GM21737 (cell line): ENCODE data around the gene SKP1.
"Not testable (repeated sequence)": the region's sequence is repeated elsewhere in the genome, so short reads cannot be mapped to it uniquely, and the experiment has no call there.

ENCODE experiments used
- ATAC-seq: cut with Tn5 transposase; IDR thresholded peaks from one replicate; pipeline ENCODE4 v1.9.1; 2021; ENCODE audit warnings: mild to moderate bottlenecking, moderate library complexity; ENCODE audit not compliant: unreplicated experiment

Gene SKP1

GRCh38 chr5:134176511-134177368, at the start of gene SKP1:
Gene SKP1 (minus strand): TSS chr5:134176950. CDS start chr5:134174022, 2,928 bp downstream.
- ATAC-seq: peak; percentile 77

DNA sequence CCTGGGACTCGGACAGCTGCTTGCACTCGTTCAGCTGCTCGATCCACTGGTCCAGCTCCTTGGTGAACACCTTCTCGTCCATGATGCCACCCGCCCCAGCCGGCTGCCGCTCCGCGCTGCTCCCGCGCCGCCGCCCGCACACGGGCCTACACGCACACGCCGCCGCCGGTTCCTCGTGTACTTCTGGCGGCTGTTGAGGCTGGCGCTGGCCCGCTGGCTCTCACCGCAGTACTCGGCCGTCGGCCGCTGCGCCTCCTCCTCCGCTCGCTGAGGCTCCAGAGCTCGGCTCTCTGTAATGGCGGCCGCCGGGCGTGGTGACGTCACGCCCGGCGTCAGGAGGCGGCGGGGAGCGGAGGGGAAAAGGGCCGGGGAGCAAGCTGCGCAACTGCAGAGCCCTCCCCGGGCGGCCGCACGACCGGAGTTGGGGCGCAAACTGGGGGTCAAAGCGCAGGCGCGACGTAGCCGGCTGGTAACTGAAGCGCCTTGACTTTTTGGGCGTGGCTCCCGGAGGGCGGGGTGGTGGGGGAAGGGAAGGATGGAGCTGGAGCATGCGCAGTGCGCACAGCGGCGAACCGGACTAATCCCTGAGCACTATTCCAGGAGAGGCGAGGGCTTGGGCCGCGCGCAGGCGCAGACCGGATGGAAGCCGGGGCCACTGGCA, 49.2 kb upstream of the SKP1 start, which contains the start of gene PPP2CA:
TSS of gene PPP2CA (minus strand) at position 294 of the 661 bp plus-strand sequence. CDS start at position 82, 212 bp downstream.
- peak; percentile 80 for ATAC-seq

GRCh38 chr5:134224888-134225779, 48.4 kb upstream of the SKP1 start:
- ATAC-seq: peak; percentile 37

GRCh38 chr5:134223406-134224248, 46.9 kb upstream of the SKP1 start:
- ATAC-seq: no peak

DNA sequence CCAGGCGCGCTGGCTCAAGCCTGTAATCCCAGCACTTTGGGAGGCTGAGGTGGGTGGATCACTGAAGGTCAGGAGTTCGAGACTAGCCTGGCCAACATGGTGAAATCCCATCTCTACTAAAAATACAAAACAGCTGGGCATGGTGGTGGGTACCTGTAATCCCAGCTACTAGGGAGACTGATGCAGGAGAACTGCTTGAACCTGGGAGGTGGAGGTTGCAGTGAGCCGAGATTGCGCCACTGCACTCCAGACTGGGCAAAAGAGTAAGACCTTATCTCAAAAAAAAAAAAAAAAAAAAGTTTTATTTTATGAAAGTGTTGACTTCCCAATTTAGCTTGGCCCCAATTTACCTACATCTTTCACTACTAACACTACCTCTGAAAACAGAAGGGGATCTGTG, 44.9 kb upstream of the SKP1 start:
- not testable (repeated sequence) for ATAC-seq

DNA sequence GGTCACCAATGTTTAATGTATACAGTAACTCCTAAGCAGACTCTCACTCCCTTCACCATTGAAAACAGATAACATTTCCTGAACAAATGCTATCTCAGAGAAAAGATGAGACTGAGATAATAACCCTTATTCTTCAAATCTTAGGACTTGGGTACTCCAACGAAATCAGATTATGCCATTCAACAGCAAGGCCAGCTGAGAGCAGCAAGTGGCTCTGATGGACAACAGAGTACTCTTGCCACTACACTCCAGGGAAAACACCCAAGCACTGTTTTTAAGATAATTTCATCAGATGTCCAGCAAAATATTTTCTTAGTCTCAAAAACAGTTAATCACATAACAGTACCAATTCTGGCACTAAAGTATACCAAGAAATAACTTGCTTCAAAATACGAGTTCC, 39.0 kb upstream of the SKP1 start:
- no peak for ATAC-seq

DNA sequence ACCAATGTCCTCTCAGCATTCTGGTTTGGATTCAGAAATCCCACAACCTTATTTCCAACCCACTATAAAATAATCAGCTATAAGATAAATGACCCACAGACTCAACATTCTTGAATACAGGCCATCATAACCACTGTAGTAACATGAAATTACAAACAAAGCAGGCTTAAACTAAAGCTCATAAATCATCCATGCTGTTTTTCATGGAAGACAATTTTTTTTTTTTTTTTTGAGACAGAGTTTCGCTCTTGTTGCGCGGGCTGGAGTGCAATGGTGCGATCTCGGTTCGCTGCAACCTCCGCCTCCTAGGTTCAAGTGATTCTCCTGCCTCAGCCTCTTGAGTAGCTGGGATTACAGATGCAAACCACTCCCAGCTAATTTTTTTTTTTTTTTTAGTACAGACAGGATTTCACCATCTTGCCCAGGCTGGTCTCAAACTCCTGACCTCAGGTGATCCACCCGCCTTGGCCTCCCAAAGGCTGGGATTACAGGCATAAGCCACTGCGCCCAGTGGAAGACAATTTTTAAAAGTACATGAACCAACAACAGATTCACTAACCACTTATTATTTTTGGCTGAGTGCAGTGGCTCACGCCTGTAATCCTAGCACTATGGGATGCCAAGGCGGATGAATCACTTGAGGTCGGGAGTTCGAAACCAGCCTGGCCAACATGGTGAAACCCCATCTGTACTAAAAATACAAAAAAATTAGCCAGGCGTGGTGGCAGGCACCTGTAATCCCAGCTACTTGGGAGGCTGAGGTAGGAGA, 34.7 kb upstream of the SKP1 start:
- ATAC-seq: not testable (repeated sequence)

- ATAC-seq: no peak
Observed at GRCh38 chr5:134209477-134210245, 32.9 kb upstream of the SKP1 start.

GRCh38 chr5:134207696-134208095, 30.9 kb upstream of the SKP1 start:
- ATAC-seq: no peak

DNA sequence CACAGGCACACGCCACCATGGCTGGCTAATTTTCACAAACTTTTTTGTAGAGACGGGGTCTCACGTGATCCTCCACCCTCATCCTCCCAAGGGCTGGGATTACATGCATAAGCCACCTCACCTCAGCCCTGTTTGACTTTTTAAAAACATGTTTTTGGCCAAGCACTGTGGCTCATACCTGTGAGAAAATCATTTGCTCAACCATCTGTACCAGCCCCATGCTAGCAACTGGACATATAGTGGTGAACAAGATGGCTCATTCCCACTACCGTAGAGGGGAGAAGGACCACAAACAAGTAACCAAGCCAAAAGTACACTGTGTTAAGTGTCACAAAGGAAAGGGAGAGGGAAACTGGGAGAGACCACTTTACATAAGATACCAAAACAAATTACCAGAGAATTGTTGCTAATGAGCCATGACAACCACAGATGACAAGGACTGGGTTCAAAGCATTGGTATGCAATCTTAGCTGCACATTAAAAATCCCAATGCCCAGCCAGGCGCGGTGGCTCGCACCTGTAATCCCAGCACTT, 29.9 kb upstream of the SKP1 start:
- no peak for ATAC-seq

- ATAC-seq: no peak
Observed at GRCh38 chr5:134204575-134204974, 27.8 kb upstream of the SKP1 start.

DNA sequence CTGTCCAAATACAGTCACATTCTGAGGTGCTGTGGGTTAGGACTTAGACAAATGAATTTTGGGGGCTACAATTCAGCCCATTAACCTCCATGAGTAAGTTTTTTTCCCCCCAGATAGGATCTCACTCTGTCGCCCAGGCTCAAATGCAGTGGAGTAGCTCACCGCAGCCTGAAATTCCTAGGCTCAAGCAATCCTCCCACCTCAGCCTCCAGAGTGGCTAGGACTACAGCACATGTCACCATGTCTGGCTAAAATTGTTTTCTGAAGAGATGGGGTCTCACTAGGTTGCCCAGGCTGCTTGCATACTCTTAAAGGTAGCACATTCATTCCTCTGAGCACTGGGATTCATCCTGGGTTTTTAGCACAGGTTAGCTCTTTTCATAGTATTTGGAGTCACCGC, 26.9 kb upstream of the SKP1 start:
- no peak for ATAC-seq

DNA sequence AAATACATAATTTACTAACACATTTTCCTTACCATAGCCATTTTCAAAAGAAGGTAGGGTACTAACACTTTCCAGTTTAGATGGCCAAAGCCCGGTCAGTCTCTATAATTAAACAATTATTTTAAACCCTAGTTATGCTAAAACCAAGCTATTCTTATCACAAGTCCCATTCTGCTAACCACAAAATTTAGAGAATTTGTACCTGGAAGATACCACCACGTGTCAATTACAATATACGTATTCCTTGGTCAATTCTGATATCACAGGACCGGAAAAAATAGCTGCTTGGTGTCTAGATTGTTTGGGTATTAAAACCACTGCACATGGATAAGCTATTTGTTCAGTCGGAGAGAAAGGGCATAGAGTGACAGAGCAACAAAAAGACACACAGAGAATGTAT, 18.9 kb upstream of the SKP1 start:
- no peak for ATAC-seq

- no peak for ATAC-seq
Observed at GRCh38 chr5:134189031-134189430, 12.3 kb upstream of the SKP1 start.

- ATAC-seq: no peak
Observed at GRCh38 chr5:134188092-134188491, 11.3 kb upstream of the SKP1 start.

- ATAC-seq: no peak
Observed at GRCh38 chr5:134184155-134185135, 7.7 kb upstream of the SKP1 start.

GRCh38 chr5:134183481-134183880, 6.7 kb upstream of the SKP1 start:
- no peak for ATAC-seq
